K562 (cell line): Measurements from ENCODE around the gene UMODL1. TPM values are rescaled to one million over a fixed set of nuclear protein-coding genes. Genes with fewer than 3 reads are reported as not detected.
"Not testable (repeated sequence)": the region's sequence is repeated elsewhere in the genome, so short reads cannot be mapped to it uniquely, and the experiment has no call there.

ENCODE experiments used
- ATAC-seq: fragments of 200-7000 bp; cut with Tn5 transposase; 3 replicates; pipeline ENCODE4 v1.9.1; 2020; ENCODE audit warnings: moderate library complexity
- BruUV-seq: library from RNA; stranded (reverse); fragments of 400-500 nt; replicated peaks from 2 replicates; lab custom pipeline; 2021; lab: Mats Ljungman, UMichigan
- CTCF ChIA-PET: fragments of 300-600 bp; formaldehyde crosslinking; extraction: SDS; loops from one replicate; lab custom pipeline; 2021; ENCODE audit warnings: low intra/inter-chr PET ratio; lab: Yijun Ruan, JAX
- POLR2A ChIA-PET: fragments of 300-600, 350-650 bp; sonication (Branson Sonifier 250); formaldehyde crosslinking; extraction: SDS; loops from one replicate; lab custom pipeline; 2021; ENCODE audit warnings: antibody characterized with exemption, inconsistent platforms; lab: Yijun Ruan, JAX
- DNase-seq, 4 experiments: peaks; one replicate each; pipeline versions ENCODE4 v3.0.0 to v3.0.0-alpha.2; 2011 to 2018; ENCODE audit warnings: low spot score in 3 of 4, mixed read lengths in 3 of 4; ENCODE audit errors: extremely low read depth in 1 of 4
- FAIRE-seq: peaks from 2 replicates; lab custom pipeline; 2011; peaks lifted over from hg19 to GRCh38; lab: Jason Lieb, UNC
- H2AFZ ChIP-seq: 2 replicates; pipeline ENCODE4 v1.6.0; 2011; ENCODE audit warnings: low read depth, low read length, control low read depth, inconsistent platforms
- H3K27ac ChIP-seq: fragments of 200-600 bp; 3 replicates; pipeline ENCODE4 v1.8.0; 2011; ENCODE audit warnings: low read depth, mild to moderate bottlenecking, control low read depth, inconsistent platforms, low read length, moderate library complexity, mixed read lengths; ENCODE audit errors: extremely low read depth
- H3K27me3 ChIP-seq, 2 experiments: fragments of 300-600 bp in 1 of 2; 2 replicates in 1 of 2; 3 replicates in 1 of 2; pipeline versions ENCODE4 v1.6.0 to v1.8.0; 2011; ENCODE audit warnings: inconsistent platforms in 2 of 2, low read length in 2 of 2, mild to moderate bottlenecking in 1 of 2, mixed read lengths in 1 of 2, moderate library complexity in 1 of 2; ENCODE audit not compliant: control insufficient read depth in 2 of 2, insufficient read depth in 2 of 2
- H3K36me3 ChIP-seq: fragments of 300-600 bp; 3 replicates; pipeline ENCODE4 v1.8.0; 2011; ENCODE audit warnings: mild to moderate bottlenecking, low read length, inconsistent platforms; ENCODE audit not compliant: control insufficient read depth, insufficient read depth
- H3K4me1 ChIP-seq, 2 experiments: fragments of 200-600 bp in 1 of 2; replicated peaks in 1 of 2; 2 replicates in 1 of 2; 3 replicates in 1 of 2; pipeline versions ENCODE4 v1.5.1 to v1.8.0; 2011; ENCODE audit warnings: inconsistent platforms in 2 of 2, low read length in 2 of 2, mild to moderate bottlenecking in 1 of 2, mixed read lengths in 1 of 2, moderate library complexity in 1 of 2; ENCODE audit not compliant: control insufficient read depth in 2 of 2, insufficient read depth in 2 of 2
- H3K4me2 ChIP-seq: 2 replicates; pipeline ENCODE4 v1.6.1; 2011; ENCODE audit warnings: low read length, control low read depth, inconsistent platforms, mixed read lengths; ENCODE audit not compliant: insufficient read depth
- H3K4me3 ChIP-seq: fragments of 200-600 bp; sonication (generic), shearing (Covaris generic); 2 replicates; pipeline ENCODE4 v1.5.1; 2016; ENCODE audit warnings: control low read depth, inconsistent platforms
- H3K79me2 ChIP-seq: fragments of 200-600 bp; 3 replicates; pipeline ENCODE4 v1.8.0; 2011; ENCODE audit warnings: low read length, inconsistent platforms; ENCODE audit not compliant: control insufficient read depth, insufficient read depth
- H3K9ac ChIP-seq, 2 experiments: 2 replicates each; pipeline versions ENCODE4 v1.6.0 to v1.6.1; 2011; ENCODE audit warnings: low read depth in 2 of 2, low read length in 2 of 2, control low read depth in 1 of 2, inconsistent platforms in 1 of 2, mild to moderate bottlenecking in 1 of 2, mixed read lengths in 1 of 2; ENCODE audit not compliant: insufficient read depth in 1 of 2
- H3K9me1 ChIP-seq: one replicate; pipeline ENCODE4 v1.6.0; 2011; ENCODE audit warnings: inconsistent platforms, mild to moderate bottlenecking, low read length, moderate library complexity; ENCODE audit not compliant: control insufficient read depth, insufficient read depth
- H3K9me3 ChIP-seq: replicated peaks from 2 replicates; pipeline ENCODE4 v1.5.1; 2011; ENCODE audit warnings: low read depth, low read length, inconsistent platforms; ENCODE audit not compliant: control insufficient read depth, insufficient read depth
- H4K20me1 ChIP-seq: replicated peaks from 2 replicates; pipeline ENCODE4 v1.6.1; 2011; ENCODE audit warnings: low read length, inconsistent platforms, mixed read lengths; ENCODE audit not compliant: control insufficient read depth, insufficient read depth
- DMBX1 ChIP-seq: fragments of 250-450 bp; sonication (Bioruptor Pico); IDR thresholded peaks from 2 replicates; pipeline ENCODE4 v1.8.0; 2022; ENCODE audit warnings: inconsistent platforms, mild to moderate bottlenecking, moderate library complexity, borderline replicate concordance
- ZNF311 ChIP-seq: fragments of 250-450 bp; sonication (Bioruptor Pico); IDR thresholded peaks from 2 replicates; pipeline ENCODE4 v1.4.0; 2020; ENCODE audit warnings: mild to moderate bottlenecking, moderate library complexity
- WGBS: fragments of 100-300 bp; shearing (Covaris generic); methylation state at CpG from one replicate; pipeline ENCODE4 v1.1.6; 2016; ENCODE audit warnings: low coverage, mixed read lengths; ENCODE audit not compliant: insufficient coverage; ENCODE audit errors: missing lambda C conversion rate; 5-methylcytosine and 5-hydroxymethylcytosine counted together
- in situ Hi-C: fragments of 300-500 bp; cut with MboI; formaldehyde crosslinking; loops from 4 replicates; pipeline ENCODE4 v1.15.0; 2018; ENCODE audit warnings: inconsistent platforms, mixed read lengths
- intact Hi-C: fragments of 100-400 bp; cut with micrococcal nuclease; formaldehyde crosslinking; loops from 2 replicates; pipeline ENCODE4 v1.14.2; 2022
- polyA plus RNA-seq, 8 experiments: library from polyadenylated mRNA; depleted of rRNA in 4 of 8; stranded (reverse) in 5 of 8; unstranded in 3 of 8; fragments of >200 nt; fragmentation: Nextera tagmentation in 2 of 8; fragmentation: Illumina TruSeq in 1 of 8; extraction: Ambion mirVana in 2 of 8; extraction: Trizol in 1 of 8; gene quantifications; 2 replicates each; pipeline versions ENCODE4 v1.2.1 to v1.2.3, GENCODE V29; 2011 to 2014; ENCODE audit warnings: inconsistent platforms in 1 of 8, missing spikeins in 1 of 8
- total RNA-seq, 7 experiments: library from RNA; depleted of rRNA in 6 of 7; stranded (reverse); fragments of >200 nt in 6 of 7; fragmentation: Illumina TruSeq in 2 of 7; extraction: Trizol in 2 of 7; gene quantifications; 2 replicates each; pipeline versions ENCODE4 v1.2.1 to v1.2.3, GENCODE V29; 2011 to 2021; ENCODE audit warnings: low replicate concordance in 1 of 7
- TF ChIP-seq, protein P1 (sequence below), 2 experiments: fragments of 250-450 bp in 1 of 2; fragments of 450-650 bp in 1 of 2; sonication (Bioruptor Pico) in 1 of 2; IDR thresholded peaks; 2 replicates each; pipeline versions ENCODE4 v1.6.1 to v1.8.0; 2016 to 2021; ENCODE audit warnings: mild to moderate bottlenecking in 2 of 2, moderate library complexity in 2 of 2, missing compliant biosample characterization in 1 of 2, missing genetic modification characterization in 1 of 2

The UMODL1 gene
- total and polyA plus RNA-seq, 9 of the 15 experiments (the other 6 are each of a cell fraction or from before 2014, with no cell fraction given), result not detected

DNA sequence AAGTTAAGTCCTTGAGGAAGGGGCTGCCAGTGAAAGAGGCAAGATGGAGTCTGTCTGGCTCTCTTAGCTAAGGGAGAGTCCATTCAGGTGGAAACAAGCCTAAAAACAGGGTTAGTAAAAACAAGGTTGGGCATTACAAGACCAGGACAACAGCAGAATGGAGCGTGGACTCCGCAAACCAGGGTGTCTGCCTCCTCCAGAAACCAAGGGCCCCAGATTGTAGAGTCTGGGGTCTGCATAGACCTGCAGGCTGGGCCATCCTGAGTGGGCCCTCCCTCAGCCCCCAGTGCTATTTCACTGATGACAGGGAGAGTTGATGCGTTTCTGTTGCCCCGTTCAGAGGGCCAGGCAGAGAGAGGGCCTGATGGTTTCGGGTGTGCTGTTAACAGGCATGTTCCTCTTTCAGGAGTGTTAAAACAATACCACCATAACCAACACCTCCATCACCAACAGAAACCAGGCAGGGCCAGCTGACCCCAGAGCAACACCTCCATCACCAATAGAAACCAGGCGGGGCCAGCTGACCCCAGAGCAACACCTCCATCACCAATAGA, 6.6 kb downstream of the UMODL1 start:
- H3K9me1 ChIP-seq, CTCF ChIA-PET, in situ Hi-C loops, POLR2A ChIA-PET, FAIRE-seq, H3K4me3 ChIP-seq, DNase-seq, H3K27ac ChIP-seq, intact Hi-C loops, H3K4me2 ChIP-seq, H3K36me3 ChIP-seq, ATAC-seq, H3K4me1 ChIP-seq, H2AFZ ChIP-seq, H3K79me2 ChIP-seq, BruUV-seq, H3K9ac ChIP-seq, H3K9me3 ChIP-seq: not testable (repeated sequence)
- 9% methylated on average over 6 of the region's 6 CpGs for WGBS
- TF ChIP-seq ZNF311 (CRISPR knock-in tag), result peak; percentile 90
- TF ChIP-seq, protein P1, sequence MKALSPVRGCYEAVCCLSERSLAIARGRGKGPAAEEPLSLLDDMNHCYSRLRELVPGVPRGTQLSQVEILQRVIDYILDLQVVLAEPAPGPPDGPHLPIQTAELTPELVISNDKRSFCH (CRISPR knock-in tag; IDR thresholded peaks at IDR 0.05), result not testable (repeated sequence)
- TF ChIP-seq, protein P1 (tag; IDR thresholded peaks at IDR 0.05), result peak; percentile 94
- TF ChIP-seq DMBX1 (CRISPR knock-in tag), result peak; percentile 44; the same call in 1 of the 2 replicates
- H3K27me3 ChIP-seq, result peaks cover 67 to 87% of the 10 kb centered on the region in 2 experiments
- H4K20me1 ChIP-seq, result peaks cover 33% of the 10 kb centered on the region

DNA sequence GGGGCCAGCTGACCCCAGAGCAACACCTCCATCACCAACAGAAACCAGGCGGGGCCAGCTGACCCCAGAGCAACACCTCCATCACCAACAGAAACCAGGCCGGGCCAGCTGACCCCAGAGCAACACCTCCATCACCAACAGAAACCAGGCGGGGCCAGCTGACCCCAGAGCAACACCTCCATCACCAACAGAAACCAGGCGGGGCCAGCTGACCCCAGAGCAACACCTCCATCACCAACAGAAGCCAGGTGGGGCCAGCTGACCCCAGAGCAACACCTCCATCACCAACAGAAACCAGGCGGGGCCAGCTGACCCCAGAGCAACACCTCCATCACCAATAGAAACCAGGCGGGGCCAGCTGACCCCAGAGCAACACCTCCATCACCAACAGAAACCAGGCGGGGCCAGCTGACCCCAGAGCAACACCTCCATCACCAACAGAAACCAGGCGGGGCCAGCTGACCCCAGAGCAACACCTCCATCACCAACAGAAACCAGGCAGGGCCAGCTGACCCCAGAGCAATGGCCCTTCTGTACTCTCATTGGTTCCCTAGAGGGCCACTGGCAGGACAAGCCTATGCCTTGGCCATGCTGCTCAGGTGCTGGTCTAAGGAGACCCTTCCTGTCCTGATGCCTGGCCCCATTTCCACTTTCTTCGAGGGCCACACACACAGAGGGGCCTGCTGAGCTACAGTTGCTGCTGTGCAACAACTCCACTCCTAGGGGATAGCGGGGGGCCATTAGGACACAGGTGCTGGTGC, 7.3 kb downstream of the UMODL1 start:
- intact Hi-C loops, H3K9me3 ChIP-seq, H3K9ac ChIP-seq, H3K27ac ChIP-seq, H3K79me2 ChIP-seq, FAIRE-seq, CTCF ChIA-PET, DNase-seq, H3K9me1 ChIP-seq, H2AFZ ChIP-seq, H3K36me3 ChIP-seq, POLR2A ChIA-PET, ATAC-seq, H3K4me3 ChIP-seq, in situ Hi-C loops, H3K4me1 ChIP-seq, H3K4me2 ChIP-seq, BruUV-seq: not testable (repeated sequence)
- Histone ChIP-seq H4K20me1 (peaks cover 36% of the 10 kb centered on the region), H3K27me3 (peaks cover 68 to 87% of the 10 kb centered on the region in 2 experiments)
- WGBS, result 8% methylated on average over 4 of the region's 10 CpGs
